Activated CD8-positive, alpha-beta memory T cell treated with anti-CD3 and anti-CD28 coated beads for 36 hours (primary cell): Measurements from ENCODE around the gene PPARG. TPM values are rescaled to one million over a fixed set of nuclear protein-coding genes. Genes with fewer than 3 reads are reported as not detected.
"Not testable (repeated sequence)": the region's sequence is repeated elsewhere in the genome, so short reads cannot be mapped to it uniquely, and the experiment has no call there.

Source experiments
- CTCF ChIA-PET: fragments of 350-600 bp; sonication (Branson Sonifier 250); formaldehyde crosslinking; loops from one replicate; lab custom pipeline; 2021; ENCODE audit warnings: antibody characterized with exemption; lab: Charles Lee
- POLR2A ChIA-PET: fragments of 350-600 bp; sonication (Branson Sonifier 250); formaldehyde crosslinking; loops from one replicate; lab custom pipeline; 2021; ENCODE audit warnings: antibody characterized with exemption; lab: Charles Lee
- total RNA-seq, 2 experiments: library from RNA; stranded (reverse); gene quantifications; one replicate each; pipeline ENCODE4 v1.2.3, GENCODE V29; 2021

The PPARG gene
- total RNA-seq, 2 experiments from 2014 or later, result 0.53 to 0.80 TPM

DNA sequence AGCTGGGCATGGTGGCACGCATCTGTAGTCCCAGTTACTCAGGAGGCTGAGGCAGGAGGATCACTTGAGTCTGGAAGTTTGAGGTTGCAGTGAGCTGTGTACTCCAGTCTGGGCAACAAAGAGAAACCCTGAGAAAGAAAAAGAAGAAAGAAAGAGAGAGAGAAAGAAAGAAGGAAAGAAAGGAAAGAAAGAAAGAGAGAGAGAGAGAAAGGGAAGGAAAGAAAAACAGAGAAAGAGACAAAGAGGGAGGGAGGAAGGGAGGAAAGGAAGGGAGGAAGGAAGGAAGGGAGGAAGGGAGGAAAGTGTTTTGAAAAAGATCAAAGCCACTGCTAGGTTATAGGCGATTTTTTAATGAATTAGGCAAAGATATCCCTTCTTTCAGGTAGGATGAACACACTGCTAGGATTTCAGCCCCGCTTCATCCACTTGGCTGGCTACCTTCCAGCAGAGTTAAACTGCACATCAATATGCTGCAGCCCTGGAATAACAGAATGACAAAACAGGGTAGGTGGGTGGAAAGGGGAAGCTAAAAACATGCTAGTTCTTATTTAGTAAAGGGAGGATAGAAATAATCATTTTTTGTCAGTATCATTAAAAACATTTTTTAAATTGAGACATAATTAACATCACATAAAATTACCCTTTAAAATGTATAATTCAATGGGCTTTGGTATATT, 12.8 kb upstream of the PPARG start:
- ChIA-PET CTCF (interaction anchor here (0.6 kb wide), 1 partner anchor 202 kb away, joined by 3 read pairs; no protein-coding TSS in a partner anchor), POLR2A (no interaction called here)

DNA sequence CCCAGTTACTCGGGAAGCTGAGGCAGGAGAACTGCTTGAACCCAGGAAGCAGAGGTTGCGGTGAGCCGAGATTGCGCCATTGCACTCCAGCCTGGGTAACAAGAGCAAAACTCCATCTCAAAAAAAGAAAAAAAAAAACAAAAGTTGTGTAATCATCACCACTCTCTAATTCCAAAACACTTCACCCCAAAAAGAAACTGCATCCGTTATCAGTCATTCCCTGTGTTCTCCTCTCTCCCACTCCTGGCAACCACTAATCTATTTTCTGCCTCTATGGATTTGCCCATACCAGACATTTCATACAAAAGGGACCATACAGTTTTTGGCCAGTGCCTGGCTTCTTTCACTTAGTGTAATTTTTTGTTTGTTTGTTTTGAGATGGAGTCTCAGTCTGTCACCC, 12.0 kb upstream of the PPARG start:
- POLR2A ChIA-PET, result not testable (repeated sequence)
- CTCF ChIA-PET, result interaction anchor here (0.6 kb wide), 1 partner anchor 202 kb away, joined by 3 read pairs; no protein-coding TSS in a partner anchor

DNA sequence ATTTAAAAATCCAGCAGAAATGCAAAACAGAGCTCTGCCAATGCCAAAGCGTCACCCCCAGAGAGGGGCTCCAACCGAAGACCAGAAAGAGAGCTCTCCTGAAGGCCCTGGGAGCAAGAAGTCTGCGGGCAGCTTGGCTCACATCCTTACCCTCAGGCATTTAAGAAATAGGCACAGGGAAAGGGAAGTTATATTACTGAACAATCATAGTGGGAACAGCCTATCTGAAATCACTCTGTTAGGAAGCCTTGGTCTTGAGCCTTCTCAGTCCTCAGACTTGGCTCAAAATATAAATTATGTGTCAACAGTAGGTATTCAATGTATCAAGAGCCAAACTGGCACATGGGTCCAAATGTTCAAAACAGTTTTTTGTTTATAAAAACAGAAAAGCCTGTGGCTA, 10.3 kb upstream of the PPARG start:
- ChIA-PET POLR2A (no interaction called here), CTCF (no interaction called here)

DNA sequence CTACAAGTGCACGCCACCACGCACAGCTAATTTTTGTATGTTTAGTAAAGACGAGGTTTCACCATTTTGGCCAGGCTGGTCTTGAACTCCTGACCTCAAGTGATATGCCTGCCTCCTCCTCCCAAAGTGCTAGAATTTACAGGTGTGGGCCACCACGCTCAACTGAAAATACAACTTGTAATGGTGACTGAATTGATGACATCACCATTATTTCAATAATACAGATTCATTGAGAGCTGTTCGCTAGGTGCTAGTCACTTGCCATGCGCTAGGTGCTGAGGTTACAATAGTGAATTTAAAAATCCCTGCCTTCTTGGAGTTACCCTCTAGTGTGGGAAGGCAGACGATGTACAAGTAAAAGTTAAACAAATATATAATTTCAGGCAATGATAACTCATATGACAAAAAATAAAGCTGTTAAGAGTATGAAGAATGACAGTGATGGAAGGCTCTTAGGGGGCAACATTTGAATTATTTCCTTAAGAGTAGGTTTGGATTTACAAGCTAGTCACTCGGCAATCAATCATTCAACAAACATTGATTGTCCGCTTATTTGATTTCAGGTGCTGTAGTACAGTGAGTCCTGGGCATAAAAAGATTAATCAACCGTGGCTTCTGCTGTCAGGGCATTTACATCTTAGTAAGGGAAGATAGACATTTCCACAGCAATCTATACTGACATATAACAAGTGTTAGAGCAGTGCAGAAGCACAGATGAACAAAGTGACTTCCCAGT, 9.1 kb upstream of the PPARG start:
- POLR2A ChIA-PET, result no interaction called here

DNA sequence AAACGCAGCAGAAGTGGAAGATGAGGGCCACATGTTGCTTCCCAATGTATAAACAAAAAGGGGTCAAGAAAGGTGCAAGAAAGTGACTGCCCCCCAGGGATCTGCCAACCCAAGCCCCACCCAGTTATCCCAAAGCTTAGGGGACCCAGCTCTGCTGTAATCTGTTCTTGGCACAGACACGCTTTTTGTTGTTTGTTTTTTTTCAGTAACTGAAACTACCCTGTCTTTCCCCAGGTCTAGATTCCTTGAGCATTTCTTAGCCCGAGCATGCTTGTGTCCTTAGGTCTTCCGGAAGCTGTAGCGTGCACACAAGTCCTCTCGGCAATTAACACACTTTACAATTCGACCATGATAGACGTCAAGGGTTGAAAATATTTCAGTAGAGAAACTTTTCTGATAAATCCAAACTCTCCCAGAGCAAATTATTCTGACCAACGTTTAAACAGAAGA, 8.5 kb upstream of the PPARG start:
- POLR2A ChIA-PET, result no interaction called here
- CTCF ChIA-PET, result no interaction called here

More for the DNA sequence above, 9.1 kb upstream of the PPARG start:
- CTCF ChIA-PET, result no interaction called here

DNA sequence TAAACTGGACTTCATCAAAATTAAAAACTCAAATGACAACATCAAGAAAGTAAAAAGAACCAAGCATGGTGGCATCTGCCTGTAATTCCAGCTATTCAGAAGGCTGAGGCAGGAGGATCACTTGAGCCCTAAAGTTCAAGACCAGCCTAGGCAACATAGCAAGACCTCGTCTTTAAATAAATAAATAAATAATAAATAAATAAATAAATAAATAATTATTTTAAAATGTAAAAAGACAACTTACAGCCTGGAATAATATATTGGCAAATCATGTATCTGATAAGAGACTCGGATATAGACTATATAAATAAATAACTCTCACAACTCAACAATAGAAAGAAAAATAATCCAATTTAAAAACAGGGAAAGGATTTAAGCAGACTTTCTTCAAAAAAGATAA, 4.3 kb upstream of the PPARG start:
- POLR2A ChIA-PET, result no interaction called here
- CTCF ChIA-PET, result no interaction called here

DNA sequence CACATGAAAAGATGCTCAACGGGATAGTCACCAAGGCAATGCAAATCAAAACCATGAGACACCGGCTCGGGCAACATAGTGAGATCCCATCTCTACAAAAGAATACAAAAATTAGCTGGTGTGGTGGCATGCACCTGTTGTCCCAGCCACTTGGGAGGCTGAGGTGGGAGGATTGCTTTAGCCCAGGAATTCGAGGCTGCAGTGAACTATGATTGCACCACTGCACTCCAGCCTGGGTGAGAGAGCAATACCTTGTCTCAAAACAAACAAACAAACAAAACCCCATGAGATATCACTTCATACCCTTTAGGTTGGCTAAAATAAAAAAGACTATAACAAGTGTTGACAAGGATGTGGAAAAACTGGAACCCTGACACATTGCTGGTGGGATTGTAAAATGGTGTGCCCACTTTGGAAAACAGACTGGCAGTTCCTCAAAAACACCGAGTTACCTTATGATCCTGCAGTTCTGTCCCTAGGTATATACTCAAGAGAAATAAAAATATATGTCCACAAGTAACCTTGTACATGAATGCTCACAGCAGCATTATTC, 3.8 kb upstream of the PPARG start:
- CTCF ChIA-PET, result no interaction called here
- POLR2A ChIA-PET, result no interaction called here

DNA sequence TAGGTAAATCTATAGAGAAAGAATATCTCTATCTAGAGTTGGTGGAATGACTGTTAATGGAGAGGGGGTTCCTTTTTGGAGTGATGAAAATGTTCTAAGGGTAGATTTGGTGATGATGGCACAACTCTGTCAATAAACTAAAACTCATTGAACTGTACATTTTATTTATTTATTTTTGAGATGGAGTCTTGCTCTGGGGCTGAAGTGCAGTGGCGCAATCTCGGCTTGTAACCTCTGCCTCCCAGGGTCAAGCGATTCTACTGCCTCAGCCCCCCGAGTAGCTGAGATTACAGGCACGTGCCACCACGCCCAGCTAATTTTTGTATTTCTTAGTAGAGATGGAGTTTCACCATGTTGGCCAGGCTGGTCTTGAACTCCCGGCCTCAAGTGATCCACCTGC, 3.1 kb upstream of the PPARG start:
- CTCF ChIA-PET, POLR2A ChIA-PET: not testable (repeated sequence)

DNA sequence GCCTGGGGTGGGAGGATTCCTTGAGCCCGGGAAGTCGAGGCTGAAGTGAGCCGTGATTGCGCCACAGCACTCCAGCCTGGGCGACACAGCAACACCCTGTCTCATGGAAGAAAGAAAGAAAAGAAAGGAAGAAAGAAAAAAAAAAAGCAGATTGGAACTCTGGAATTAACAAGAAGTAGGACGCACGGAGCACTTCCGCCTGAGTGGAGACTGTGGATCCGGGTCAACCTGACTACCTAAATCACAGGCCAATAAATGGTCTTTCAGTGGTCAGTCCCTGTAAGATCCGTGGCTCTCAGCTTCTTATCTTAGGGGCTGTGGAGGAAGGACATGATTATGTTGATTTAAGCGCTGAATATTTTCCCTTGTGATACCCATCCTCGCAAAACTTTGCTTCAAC, 2.4 kb upstream of the PPARG start:
- CTCF ChIA-PET, result no interaction called here
- POLR2A ChIA-PET, result no interaction called here

DNA sequence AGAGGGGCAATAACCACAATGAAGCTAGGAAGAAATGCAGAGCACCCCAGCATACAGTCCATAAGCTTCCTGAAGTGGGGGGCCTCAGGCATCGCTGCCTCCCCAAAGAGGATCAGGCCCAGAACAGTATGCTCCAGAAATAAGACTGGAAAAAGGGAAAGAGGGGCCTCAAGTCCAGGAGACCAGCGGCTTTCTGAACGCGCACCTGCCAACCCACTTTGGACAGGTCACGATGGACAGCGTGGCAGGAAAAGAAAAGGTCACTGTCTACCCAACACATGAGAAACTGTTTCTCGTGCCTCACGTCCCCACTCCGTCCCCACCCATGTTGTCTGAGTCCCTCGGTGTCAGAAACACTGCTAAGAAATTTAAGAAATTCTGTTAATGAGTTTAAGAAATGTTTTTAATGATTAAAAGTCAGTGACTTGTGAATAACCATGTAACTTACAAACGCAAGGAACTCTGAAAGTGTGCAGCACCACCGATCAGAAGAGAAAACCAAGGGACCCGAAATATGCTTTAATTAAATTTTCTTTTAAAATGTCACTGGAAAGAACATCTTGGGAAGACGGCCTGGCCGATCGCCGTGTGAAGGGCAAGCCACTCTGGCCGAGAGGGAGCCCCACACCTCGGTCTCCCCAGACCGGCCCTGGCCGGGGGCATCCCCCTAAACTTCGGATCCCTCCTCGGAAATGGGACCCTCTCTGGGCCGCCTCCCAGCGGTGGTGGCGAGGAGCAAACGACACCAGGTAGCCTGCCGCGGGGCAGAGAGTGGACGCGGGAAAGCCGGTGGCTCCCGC, 1.7 kb upstream of the PPARG start:
- ChIA-PET POLR2A (no interaction called here), CTCF (no interaction called here)

DNA sequence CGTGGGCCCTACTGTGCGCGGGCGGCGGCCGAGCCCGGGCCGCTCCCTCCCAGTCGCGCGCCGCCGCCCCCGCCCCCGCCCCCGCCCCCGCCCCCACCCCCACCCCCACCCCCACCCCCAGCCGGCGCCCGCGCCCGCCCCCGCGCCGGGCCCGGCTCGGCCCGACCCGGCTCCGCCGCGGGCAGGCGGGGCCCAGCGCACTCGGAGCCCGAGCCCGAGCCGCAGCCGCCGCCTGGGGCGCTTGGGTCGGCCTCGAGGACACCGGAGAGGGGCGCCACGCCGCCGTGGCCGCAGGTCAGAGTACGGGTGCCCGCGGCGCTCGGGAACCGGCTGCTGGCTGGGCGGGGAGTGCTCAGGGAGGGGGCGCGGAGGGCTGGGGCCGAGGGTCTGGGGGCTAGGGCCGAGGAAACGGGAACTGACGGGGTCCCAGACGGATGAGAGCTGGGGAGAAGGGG, 1.1 kb upstream of the PPARG start:
- ChIA-PET CTCF (no interaction called here), POLR2A (no interaction called here)

DNA sequence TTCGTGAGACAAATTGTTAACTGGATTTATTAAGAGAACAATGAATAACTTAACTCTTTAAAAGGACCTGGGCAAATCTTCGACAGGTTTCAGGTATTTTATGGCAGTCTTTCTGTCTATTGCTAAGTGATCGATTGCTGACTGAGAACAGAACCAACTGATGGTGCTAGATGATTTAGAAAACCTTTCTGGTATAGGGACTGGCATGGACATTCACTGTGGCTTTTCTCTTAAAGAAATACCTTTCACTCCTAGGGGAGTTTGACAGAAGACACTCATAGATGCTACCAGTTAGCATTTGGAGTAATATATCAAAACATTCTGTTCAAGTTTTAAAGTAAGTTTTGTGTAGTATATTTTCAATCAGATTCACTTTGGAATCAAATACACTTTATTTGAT, 654 bp downstream of the PPARG start:
- ChIA-PET POLR2A (no interaction called here), CTCF (no interaction called here)

DNA sequence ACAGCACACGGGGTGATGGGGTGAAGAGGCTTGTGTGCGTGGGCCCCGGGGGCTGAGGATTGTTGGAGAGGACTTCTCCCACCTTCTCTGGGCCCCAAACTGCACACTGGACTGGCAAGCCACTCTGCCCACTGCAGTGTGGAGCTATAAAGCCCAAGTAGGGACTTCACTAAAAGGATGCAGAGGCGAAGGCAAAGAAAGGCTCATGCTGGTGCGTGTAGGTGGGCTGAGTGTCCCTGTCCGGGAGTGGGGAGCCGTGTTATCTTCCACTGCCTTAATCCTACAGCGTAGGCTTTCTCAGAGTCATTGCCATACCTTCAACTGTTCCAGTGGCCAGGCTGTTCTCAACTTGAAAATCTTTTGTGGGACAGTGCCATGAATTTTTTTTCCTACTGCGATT, 3.9 kb downstream of the PPARG start:
- POLR2A ChIA-PET, result no interaction called here
- CTCF ChIA-PET, result no interaction called here

DNA sequence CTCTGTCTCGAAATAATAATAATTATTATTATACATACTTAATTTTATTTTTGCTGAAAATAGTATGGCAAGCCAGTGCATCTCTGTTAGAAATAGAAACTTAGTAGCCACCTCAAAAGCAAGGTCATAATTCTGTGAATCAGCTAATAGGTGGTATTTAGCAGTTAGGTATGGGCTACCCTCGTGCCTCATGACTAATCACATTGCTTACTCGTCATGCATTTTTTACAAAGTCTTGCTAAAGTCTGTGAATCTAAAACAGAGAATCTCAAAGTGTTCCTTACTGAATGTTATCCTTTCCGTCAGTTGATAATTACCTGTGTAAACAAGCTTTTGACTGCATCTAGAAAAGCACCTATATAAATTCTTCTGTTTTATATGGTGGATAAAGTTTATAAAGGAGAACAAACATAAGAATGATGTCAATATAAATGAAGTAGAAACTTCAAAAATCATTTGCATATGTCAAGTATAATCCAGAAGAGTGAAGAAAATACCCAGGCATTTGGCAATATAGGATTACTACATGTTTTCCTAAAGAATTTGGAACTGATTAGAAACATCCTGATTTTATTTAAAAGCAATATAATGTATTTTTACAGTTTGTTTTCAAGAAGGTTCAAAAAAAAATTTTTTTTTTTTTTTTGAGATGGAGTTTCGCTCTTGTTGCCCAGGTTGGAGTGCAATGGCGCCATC, 6.2 kb downstream of the PPARG start:
- ChIA-PET POLR2A (no interaction called here), CTCF (no interaction called here)

DNA sequence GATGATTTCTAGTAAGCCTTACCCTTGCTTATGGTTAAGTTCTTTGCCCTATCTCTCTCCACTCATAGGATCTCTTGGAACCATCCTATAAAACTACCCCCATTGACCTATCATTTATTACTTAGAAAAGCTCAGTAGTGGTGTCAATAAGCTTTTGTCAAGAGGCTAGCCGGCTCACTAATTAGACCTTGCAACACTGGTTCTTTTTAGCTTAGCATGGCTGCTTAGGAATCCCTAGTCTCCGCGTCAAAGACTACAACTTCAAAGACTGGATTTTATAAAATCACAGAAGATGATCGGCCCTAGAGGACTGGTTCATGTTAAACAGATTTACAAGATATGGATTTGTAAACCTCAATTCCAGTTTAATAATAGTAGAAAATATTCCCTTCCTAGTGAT, 7.6 kb downstream of the PPARG start:
- CTCF ChIA-PET, result interaction anchor here (0.7 kb wide), 1 partner anchor 175 kb away, joined by 4 read pairs; no protein-coding TSS in a partner anchor
- POLR2A ChIA-PET, result no interaction called here

DNA sequence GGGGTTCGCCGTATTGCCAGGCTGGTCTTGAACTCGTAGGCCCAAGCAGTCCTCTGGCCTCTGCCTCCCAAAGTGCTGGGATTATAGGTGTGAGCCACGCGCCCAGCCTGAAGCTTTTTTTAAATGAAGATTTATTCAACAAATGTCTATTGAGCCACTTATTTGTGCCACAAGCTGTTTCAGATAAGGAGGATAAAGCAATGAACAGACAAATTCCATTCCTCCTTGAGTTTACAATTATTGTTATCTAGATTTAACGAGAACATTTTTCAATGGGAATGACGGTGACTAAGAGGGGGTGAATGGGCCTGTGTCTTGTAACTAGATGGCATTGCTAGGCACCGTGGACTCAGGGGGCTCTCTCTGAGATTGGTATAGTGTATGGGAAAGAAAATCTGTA, 10.2 kb downstream of the PPARG start:
- POLR2A ChIA-PET, result no interaction called here
- CTCF ChIA-PET, result no interaction called here

DNA sequence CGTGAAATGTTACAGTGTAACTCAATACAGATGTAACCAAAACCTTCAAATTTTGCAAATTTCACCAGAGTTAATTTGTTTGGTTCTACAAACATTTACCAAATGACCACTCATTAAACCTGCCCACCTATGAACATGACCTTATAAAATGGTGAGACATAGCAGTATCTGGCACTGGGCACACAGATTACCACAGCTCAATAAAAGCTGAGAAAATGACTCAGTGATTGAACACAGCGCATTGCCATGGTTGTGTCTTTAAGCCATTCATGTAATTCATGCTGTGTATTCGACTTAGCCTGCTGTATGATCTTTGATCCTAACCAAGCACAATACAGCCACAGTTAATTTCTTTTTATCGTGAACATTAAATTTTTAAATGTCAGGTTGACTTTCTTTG, 11.3 kb downstream of the PPARG start:
- ChIA-PET CTCF (interaction anchor here (0.7 kb wide), 1 partner anchor 18 kb away, joined by 3 read pairs; no protein-coding TSS in a partner anchor), POLR2A (no interaction called here)

DNA sequence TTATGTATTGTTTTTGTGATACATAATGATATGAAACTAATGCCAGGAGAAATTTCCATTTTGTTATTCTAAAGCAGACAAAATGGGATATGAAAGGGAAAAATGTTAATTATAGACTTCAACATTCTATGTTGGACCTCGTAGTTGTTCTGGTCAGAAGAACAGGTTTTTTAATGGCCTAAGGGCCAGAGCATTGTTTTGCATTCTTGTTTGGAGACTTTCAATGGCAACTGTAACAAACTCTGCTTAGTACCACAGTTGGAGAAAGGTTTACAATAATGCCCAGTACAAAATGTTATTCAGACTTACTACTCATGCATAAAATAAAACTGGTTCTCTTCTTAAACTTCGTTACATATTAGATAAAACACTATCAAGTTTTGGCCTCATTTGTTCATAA, 12.2 kb downstream of the PPARG start:
- ChIA-PET POLR2A (no interaction called here), CTCF (no interaction called here)

DNA sequence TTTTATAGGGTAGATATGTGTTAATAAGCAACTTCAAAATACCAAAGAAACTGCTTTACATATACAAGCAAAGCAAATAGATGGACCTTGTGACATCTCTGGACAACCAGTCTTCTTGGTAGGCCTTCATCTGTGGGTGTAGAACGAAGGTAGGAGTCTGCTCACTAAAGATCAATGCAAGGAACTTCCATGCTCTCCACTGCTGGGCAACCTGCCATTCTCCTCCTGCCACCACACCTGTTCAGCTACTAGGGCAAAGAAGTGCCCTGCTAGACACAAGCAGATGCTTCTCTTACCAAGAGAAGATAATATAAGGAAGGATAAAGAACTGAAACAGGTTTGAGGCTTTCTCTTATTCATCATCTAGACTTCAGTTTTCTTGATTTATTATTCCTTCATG, 12.6 kb downstream of the PPARG start:
- CTCF ChIA-PET, result no interaction called here
- POLR2A ChIA-PET, result no interaction called here
